Uterus (tissue), 2 donors: ENCODE results near the gene MOG.

Source experiments
- POLR2A ChIP-seq, 2 donors: fragments of 450-650 bp; IDR thresholded peaks; one replicate each; pipeline ENCODE4 v1.6.1; 2016; ENCODE audit warnings: antibody characterized with exemption in 2 of 2, mild to moderate bottlenecking in 1 of 2, moderate library complexity in 1 of 2
- TF ChIP-seq, protein P1 (sequence below), 4 experiments: fragments of 200-600 bp in 2 of 4; fragments of 450-650 bp in 2 of 4; sonication (generic) in 2 of 4; IDR thresholded peaks; one replicate each; pipeline ENCODE4 v1.5.1; 2016 to 2019; ENCODE audit warnings: antibody characterized with exemption in 4 of 4, mild to moderate bottlenecking in 2 of 4, moderate library complexity in 1 of 4

- TF ChIP-seq, protein P1, sequence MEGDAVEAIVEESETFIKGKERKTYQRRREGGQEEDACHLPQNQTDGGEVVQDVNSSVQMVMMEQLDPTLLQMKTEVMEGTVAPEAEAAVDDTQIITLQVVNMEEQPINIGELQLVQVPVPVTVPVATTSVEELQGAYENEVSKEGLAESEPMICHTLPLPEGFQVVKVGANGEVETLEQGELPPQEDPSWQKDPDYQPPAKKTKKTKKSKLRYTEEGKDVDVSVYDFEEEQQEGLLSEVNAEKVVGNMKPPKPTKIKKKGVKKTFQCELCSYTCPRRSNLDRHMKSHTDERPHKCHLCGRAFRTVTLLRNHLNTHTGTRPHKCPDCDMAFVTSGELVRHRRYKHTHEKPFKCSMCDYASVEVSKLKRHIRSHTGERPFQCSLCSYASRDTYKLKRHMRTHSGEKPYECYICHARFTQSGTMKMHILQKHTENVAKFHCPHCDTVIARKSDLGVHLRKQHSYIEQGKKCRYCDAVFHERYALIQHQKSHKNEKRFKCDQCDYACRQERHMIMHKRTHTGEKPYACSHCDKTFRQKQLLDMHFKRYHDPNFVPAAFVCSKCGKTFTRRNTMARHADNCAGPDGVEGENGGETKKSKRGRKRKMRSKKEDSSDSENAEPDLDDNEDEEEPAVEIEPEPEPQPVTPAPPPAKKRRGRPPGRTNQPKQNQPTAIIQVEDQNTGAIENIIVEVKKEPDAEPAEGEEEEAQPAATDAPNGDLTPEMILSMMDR (IDR thresholded peaks at IDR 0.05): no peak
- no peak for TF ChIP-seq POLR2A (IDR thresholded peaks at IDR 0.05)
Measured at GRCh38 chr6:29665942-29666825, 9.3 kb downstream of the MOG start.
